A549 (cell line): ENCODE results near the gene CLK2. TPM values are rescaled to one million over a fixed set of nuclear protein-coding genes. Genes with fewer than 3 reads are reported as not detected.
A peak's percentile ranks its signal among the peaks of the same experiment; 100 is the strongest.
"Not testable (repeated sequence)": the region's sequence is repeated elsewhere in the genome, so short reads cannot be mapped to it uniquely, and the experiment has no call there.

Experiments used
- ATAC-seq, 2 experiments: fragments of 200-7000 bp in 1 of 2; fragments of >200 bp in 1 of 2; cut with Nextera tagmentation in 1 of 2; cut with Tn5 transposase in 1 of 2; 3 replicates each; pipeline versions ENCODE4 v1.8.0 to v1.9.1; 2018 to 2020; ENCODE audit warnings: mild to moderate bottlenecking in 1 of 2, moderate library complexity in 1 of 2
- CTCF ChIA-PET: fragments of 300-600 bp; sonication (Branson Sonifier 250); formaldehyde crosslinking; extraction: SDS; loops from one replicate; lab custom pipeline; 2021; ENCODE audit warnings: antibody characterized with exemption, inconsistent platforms; lab: Yijun Ruan, JAX
- POLR2A ChIA-PET: fragments of 350-600 bp; formaldehyde crosslinking; extraction: SDS; loops from one replicate; lab custom pipeline; 2021; ENCODE audit warnings: antibody characterized with exemption, inconsistent platforms; lab: Yijun Ruan, JAX
- DNase-seq, 2 experiments: peaks; one replicate each; pipeline versions ENCODE4 v3.0.0 to v3.0.0-alpha.2; 2011 to 2016; ENCODE audit warnings: low read depth in 1 of 2, low spot score in 1 of 2
- FAIRE-seq: peaks from 2 replicates; lab custom pipeline; 2011; peaks lifted over from hg19 to GRCh38; lab: Jason Lieb, UNC
- H3K27ac ChIP-seq, 2 experiments: fragments of >200 bp; sonication (Bioruptor Twin); formaldehyde crosslinking; 3 replicates each; pipeline ENCODE4 v1.5.1; 2016 to 2017
- H3K4me1 ChIP-seq: fragments of >200 bp; sonication (Bioruptor Twin); formaldehyde crosslinking; 3 replicates; pipeline ENCODE4 v1.6.1; 2016
- H3K4me2 ChIP-seq: fragments of >200 bp; sonication (Bioruptor Twin); formaldehyde crosslinking; 3 replicates; pipeline ENCODE4 v1.6.1; 2016
- H3K4me3 ChIP-seq: fragments of >200 bp; sonication (Bioruptor Twin); formaldehyde crosslinking; 3 replicates; pipeline ENCODE4 v1.5.1; 2016
- H3K9me3 ChIP-seq: fragments of >200 bp; sonication (Bioruptor Twin); formaldehyde crosslinking; 3 replicates; pipeline ENCODE4 v1.6.1; 2016
- CBX8 ChIP-seq: fragments of 200-600 bp; sonication (generic); IDR thresholded peaks from 2 replicates; pipeline ENCODE4 v1.6.1; 2016
- CEBPB ChIP-seq, 2 experiments: fragments of >200 bp in 1 of 2; sonication (Bioruptor Twin) in 1 of 2; formaldehyde crosslinking in 1 of 2; IDR thresholded peaks; 2 replicates each; pipeline ENCODE4 v1.6.1; 2012 to 2016
- FOSL2 ChIP-seq, 2 experiments: fragments of 450-650 bp in 1 of 2; fragments of >200 bp in 1 of 2; sonication (Bioruptor Twin) in 1 of 2; formaldehyde crosslinking; IDR thresholded peaks; 2 replicates each; pipeline versions ENCODE4 v1.5.0 to v1.6.1; 2016 to 2020; ENCODE audit warnings: mild to moderate bottlenecking in 1 of 2, moderate library complexity in 1 of 2
- HOXB13 ChIP-seq: fragments of 250-450 bp; sonication (Bioruptor Pico); IDR thresholded peaks from 2 replicates; pipeline ENCODE4 v1.5.0; 2020; ENCODE audit warnings: low read depth, mild to moderate bottlenecking, moderate library complexity
- JUN ChIP-seq, 2 experiments: fragments of >200 bp; sonication (Bioruptor Twin); formaldehyde crosslinking; IDR thresholded peaks; 2 replicates in 1 of 2; 3 replicates in 1 of 2; pipeline ENCODE4 v1.6.1; 2016 to 2017
- KDM5A ChIP-seq: fragments of 200-600 bp; sonication (generic); IDR thresholded peaks from 2 replicates; pipeline ENCODE4 v1.6.1; 2016; ENCODE audit warnings: antibody characterized with exemption, mild to moderate bottlenecking
- MAX ChIP-seq: IDR thresholded peaks from 2 replicates; pipeline ENCODE4 v1.6.1; 2012
- MYC ChIP-seq: IDR thresholded peaks from 2 replicates; pipeline ENCODE4 v1.6.1; 2012; ENCODE audit warnings: mild to moderate bottlenecking, inconsistent platforms, low read length, improper control_type of control experiment, borderline replicate concordance
- NFE2L2 ChIP-seq: fragments of 150-350 bp; conservative IDR thresholded peaks from 2 replicates; pipeline ENCODE4 v1.6.1; 2014; ENCODE audit warnings: low read length
- NPAS2 ChIP-seq: fragments of 250-450 bp; sonication (Bioruptor Pico); IDR thresholded peaks from 2 replicates; pipeline ENCODE4 v1.8.0; 2022; ENCODE audit warnings: mild to moderate bottlenecking, moderate library complexity, borderline replicate concordance
- PBX3 ChIP-seq: IDR thresholded peaks from 2 replicates; pipeline ENCODE4 v1.6.1; 2012
- PHF8 ChIP-seq: fragments of 200-600 bp; sonication (generic); IDR thresholded peaks from 2 replicates; pipeline ENCODE4 v1.6.1; 2016; ENCODE audit warnings: low read depth, mild to moderate bottlenecking, antibody characterized with exemption, moderate library complexity, borderline replicate concordance
- RARB ChIP-seq: fragments of 250-450 bp; sonication (Bioruptor Pico); IDR thresholded peaks from 2 replicates; pipeline ENCODE4 v1.8.0; 2021; ENCODE audit warnings: mild to moderate bottlenecking, moderate library complexity
- RNF2 ChIP-seq: fragments of 200-600 bp; sonication (generic); IDR thresholded peaks from 2 replicates; pipeline ENCODE4 v1.6.1; 2016; ENCODE audit warnings: low read depth, mild to moderate bottlenecking, antibody characterized with exemption, moderate library complexity, borderline replicate concordance
- ZNF302 ChIP-seq: fragments of 250-450 bp; sonication (Bioruptor Pico); IDR thresholded peaks from 2 replicates; pipeline ENCODE4 v1.9.0; 2021; ENCODE audit warnings: inconsistent platforms, mild to moderate bottlenecking, moderate library complexity
- ZSCAN20 ChIP-seq: fragments of 250-450 bp; sonication (Bioruptor Pico); IDR thresholded peaks from 2 replicates; pipeline ENCODE4 v1.8.0; 2022; ENCODE audit warnings: mild to moderate bottlenecking, moderate library complexity
- WGBS: methylation state at CpG from one replicate; pipeline ENCODE4 v1.1.6; 2017; ENCODE audit errors: missing lambda C conversion rate; 5-methylcytosine and 5-hydroxymethylcytosine counted together
- polyA plus RNA-seq, 4 experiments: library from polyadenylated mRNA; depleted of rRNA in 3 of 4; stranded (reverse); fragments of >200 nt; fragmentation: RNase III in 1 of 4; extraction: RNeasy Plus Mini Kit Qiagen cat#74134 plus additional on column Dnase treatment in 1 of 4; gene quantifications; 2 replicates in 3 of 4; 3 replicates in 1 of 4; pipeline ENCODE4 v1.2.3, GENCODE V29; 2011 to 2017
- TF ChIP-seq, protein P1 (sequence below): fragments of 450-650 bp; IDR thresholded peaks from 2 replicates; pipeline ENCODE4 v1.6.1; 2014; ENCODE audit warnings: antibody characterized with exemption

The CLK2 gene
- polyA plus RNA-seq, 2 of the 4 experiments (the other 2 are of a cell fraction), result 37.9 to 45.7 TPM

DNA sequence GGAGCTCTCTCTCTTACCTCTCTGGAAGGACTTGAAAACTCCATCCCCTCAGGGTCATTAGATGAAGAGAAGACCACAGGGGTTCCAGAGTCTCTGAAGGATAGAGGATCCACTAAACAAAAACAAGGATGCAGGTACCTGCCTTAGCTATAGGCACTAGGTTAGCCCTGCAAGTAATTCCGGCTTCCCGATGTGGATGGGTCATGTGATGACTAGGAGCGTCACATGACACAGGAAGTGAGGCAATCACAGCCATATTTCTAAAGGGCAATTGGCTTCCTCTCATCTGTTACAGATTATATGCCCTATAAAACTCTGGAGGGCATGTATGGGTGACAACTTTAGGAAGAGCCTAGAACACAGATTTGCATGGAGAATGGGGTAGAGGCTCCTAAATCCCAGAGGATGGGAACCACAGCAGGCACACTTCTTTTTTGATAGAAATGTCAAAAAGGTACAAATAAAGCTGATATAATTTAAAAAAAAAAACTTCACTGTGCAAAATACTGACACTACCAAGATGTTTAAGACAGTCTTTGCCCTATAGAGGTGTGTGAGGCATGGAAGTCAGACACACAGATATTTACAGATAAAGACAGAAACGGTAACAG, 32.1 kb downstream of the CLK2 start:
- H3K4me2 ChIP-seq, result peak overlapping the region; percentile 66
- H3K27ac ChIP-seq, result peak overlapping the region; percentile 63 to 75
- peak overlapping the region; percentile 41 for H3K4me3 ChIP-seq
- peak; percentile 86 to 88 for DNase-seq
- ChIA-PET CTCF (interaction anchor here (1.3 to 4.4 kb wide), 4 partner anchors 10 to 150 kb away, joined by 4 to 43 read pairs (median 10); partner anchors contain the start of gene THBS3), POLR2A (no interaction called here)
- peaks cover 24% of the 10 kb centered on the region for H3K4me1 ChIP-seq
- no peak for FAIRE-seq
- 14% methylated on average over 4 of the region's 4 CpGs for WGBS
- TF ChIP-seq NFE2L2, result no peak
- peak; percentile 87 for TF ChIP-seq KDM5A
- TF ChIP-seq CBX8, result no peak
- no peak for TF ChIP-seq RARB (CRISPR knock-in tag)
- peak in 1 of 2 experiments; percentile 86; a peak in 2 of 4 replicates for TF ChIP-seq CEBPB (IDR thresholded peaks at IDR 0.05)
- peak; percentile 65; the same call in 1 of the 2 replicates for TF ChIP-seq MAX
- TF ChIP-seq PHF8, result no peak
- TF ChIP-seq HOXB13 (CRISPR knock-in tag), result no peak
- no peak for TF ChIP-seq ZSCAN20
- no peak for TF ChIP-seq PBX3
- TF ChIP-seq, protein P1, sequence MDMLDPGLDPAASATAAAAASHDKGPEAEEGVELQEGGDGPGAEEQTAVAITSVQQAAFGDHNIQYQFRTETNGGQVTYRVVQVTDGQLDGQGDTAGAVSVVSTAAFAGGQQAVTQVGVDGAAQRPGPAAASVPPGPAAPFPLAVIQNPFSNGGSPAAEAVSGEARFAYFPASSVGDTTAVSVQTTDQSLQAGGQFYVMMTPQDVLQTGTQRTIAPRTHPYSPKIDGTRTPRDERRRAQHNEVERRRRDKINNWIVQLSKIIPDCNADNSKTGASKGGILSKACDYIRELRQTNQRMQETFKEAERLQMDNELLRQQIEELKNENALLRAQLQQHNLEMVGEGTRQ, result peak; percentile 99
- TF ChIP-seq JUN (IDR thresholded peaks at IDR 0.05), result 0 out of 5 replicates have a peak, but pooled peaks of 1 of the 2 experiments have one; percentile 27
- TF ChIP-seq ZNF302 (CRISPR knock-in tag), result no peak
- TF ChIP-seq RNF2, result no peak
- TF ChIP-seq FOSL2 (IDR thresholded peaks at IDR 0.05), result no peak
- TF ChIP-seq FOSL2 (CRISPR knock-in tag; IDR thresholded peaks at IDR 0.05), result peak; percentile 55
- ATAC-seq, result peak; percentile 38 to 56
- no peaks in the 10 kb centered on the region for H3K9me3 ChIP-seq

- CTCF ChIA-PET, result interaction anchor here (1.0 to 1.8 kb wide), 3 partner anchors 8 to 61 kb away, joined by 3 to 10 read pairs (median 3); no protein-coding TSS in a partner anchor
- ATAC-seq, result no peak
Measured at GRCh38 chr1:155236451-155236850, 36.9 kb downstream of the CLK2 start.

GRCh38 chr1:155235375-155235774, 37.9 kb downstream of the CLK2 start:
- POLR2A ChIA-PET, H3K4me1 ChIP-seq, H3K4me2 ChIP-seq, H3K4me3 ChIP-seq, H3K27ac ChIP-seq, H3K9me3 ChIP-seq, DNase-seq, ATAC-seq, FAIRE-seq: not testable (repeated sequence)
- WGBS, result 91% methylated on average over 7 of the region's 9 CpGs
- CTCF ChIA-PET, result interaction anchor here (1.2 to 1.8 kb wide), 2 partner anchors 15 to 60 kb away, joined by 3 to 10 read pairs; no protein-coding TSS in a partner anchor

More at GRCh38 chr1:155236451-155236850, 36.9 kb downstream of the CLK2 start:
- no peak for TF ChIP-seq CBX8
- TF ChIP-seq NPAS2, result no peak
- TF ChIP-seq MYC, result no peak
- TF ChIP-seq CEBPB (IDR thresholded peaks at IDR 0.05), result 0 out of 4 replicates have a peak, but pooled peaks of 1 of the 2 experiments have one; percentile 16
- TF ChIP-seq, all 56 proteins: peak for 1
- Histone ChIP-seq H3K27ac (no peak overlapping the region), H3K4me1 (peaks cover 8% of the 10 kb centered on the region), H3K4me2 (no peak overlapping the region), H3K9me3 (no peaks in the 10 kb centered on the region), H3K4me3 (no peak overlapping the region)
- FAIRE-seq (no peak), DNase-seq (no peak)
- POLR2A ChIA-PET, result no interaction called here
- WGBS, result 74% methylated on average over 5 of the region's 5 CpGs

DNA sequence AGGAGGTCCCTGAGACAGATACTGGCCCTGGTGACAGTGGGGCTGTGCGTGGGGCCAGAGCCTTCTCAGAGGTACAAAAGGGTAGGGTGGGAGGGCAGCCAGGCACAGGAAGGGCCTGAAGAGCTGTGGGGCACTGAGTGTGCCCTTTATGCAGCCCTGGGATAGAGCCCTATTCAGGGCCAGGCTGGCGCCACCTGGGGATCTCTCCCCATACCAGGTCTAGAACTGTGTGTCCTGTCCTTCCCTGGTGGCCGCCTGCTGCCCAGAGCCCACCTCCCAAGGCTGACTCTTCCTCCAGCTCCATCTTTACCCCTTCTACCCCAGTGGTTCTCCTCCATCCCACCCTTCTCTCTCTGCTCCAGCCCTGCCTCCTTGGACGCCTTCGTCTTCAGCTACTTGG, 39.8 kb downstream of the CLK2 start:
- ATAC-seq, result peak; percentile 48 to 62; a peak in 3 of 6 replicates
- H3K4me3 ChIP-seq, H3K9me3 ChIP-seq, H3K4me2 ChIP-seq, POLR2A ChIA-PET, CTCF ChIA-PET, H3K27ac ChIP-seq, DNase-seq, FAIRE-seq, H3K4me1 ChIP-seq: not testable (repeated sequence)
- 75% methylated on average over 1 of the region's 5 CpGs for WGBS

GRCh38 chr1:155232001-155232978, 41.0 kb downstream of the CLK2 start:
- POLR2A ChIA-PET, H3K4me2 ChIP-seq, DNase-seq, H3K27ac ChIP-seq, H3K4me1 ChIP-seq, H3K4me3 ChIP-seq, FAIRE-seq, H3K9me3 ChIP-seq, ATAC-seq: not testable (repeated sequence)
- 80% methylated on average over 13 of the region's 13 CpGs for WGBS
- CTCF ChIA-PET, result interaction anchor here (0.7 to 2.0 kb wide), 3 partner anchors 18 to 38 kb away, joined by 3 to 5 read pairs (median 4); no protein-coding TSS in a partner anchor

DNA sequence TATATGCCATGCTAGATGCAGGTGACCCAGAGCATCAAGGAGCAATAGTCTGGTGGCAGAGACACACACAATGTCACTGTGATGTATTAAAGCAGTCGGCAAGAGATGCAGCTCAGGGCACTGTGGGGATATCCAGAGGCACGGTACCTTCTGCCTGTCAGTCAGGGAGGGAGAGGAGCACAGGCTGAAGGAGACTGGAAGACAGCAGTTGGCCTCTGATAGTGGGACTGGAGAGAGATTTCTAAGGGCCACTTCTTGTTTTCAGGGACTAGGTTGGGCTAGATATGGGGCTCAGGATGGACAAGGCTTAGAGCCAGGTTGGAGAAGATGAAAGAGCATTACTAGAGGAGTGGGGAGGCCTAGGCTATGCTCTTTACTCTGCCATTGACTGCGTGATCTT, 42.0 kb downstream of the CLK2 start:
- ChIA-PET CTCF (interaction anchor here (0.7 to 2.0 kb wide), 3 partner anchors 19 to 37 kb away, joined by 3 to 5 read pairs (median 4); no protein-coding TSS in a partner anchor), POLR2A (interaction anchor here (0.6 kb wide), 1 partner anchor 994 kb away, joined by 11 read pairs; no protein-coding TSS in a partner anchor)
- not testable (repeated sequence) for H3K4me3 ChIP-seq, ATAC-seq, H3K9me3 ChIP-seq, FAIRE-seq, H3K4me2 ChIP-seq, H3K4me1 ChIP-seq, DNase-seq, H3K27ac ChIP-seq
- WGBS, result 85% methylated on average over 3 of the region's 3 CpGs
